Measurements from ENCODE around the gene PRKG1. TPM values are rescaled to one million over a fixed set of nuclear protein-coding genes. Genes with fewer than 3 reads are reported as not detected.

The PRKG1 gene
- total RNA-seq, 1 donor = 19.5 TPM

GRCh38 chr10:51960494-51960895 is 886.2 kb downstream of the PRKG1 start:
- Histone ChIP-seq H3K27ac (ENCODE audit: low read depth, low read length) (no peak overlapping the region), H3K36me3 (ENCODE audit: insufficient read depth, low read length) (no peaks in the 10 kb centered on the region), H3K79me2 (ENCODE audit: insufficient read depth, low read length) (no peaks in the 10 kb centered on the region), H2AFZ (ENCODE audit: low read length) (no peak overlapping the region), H3K9me3 (ENCODE audit: low read depth, low read length) (no peaks in the 10 kb centered on the region), H3K4me2 (ENCODE audit: insufficient read depth, low read length) (no peak overlapping the region), H4K20me1 (ENCODE audit: insufficient read depth, low read length) (no peaks in the 10 kb centered on the region), H3K27me3 (ENCODE audit: insufficient read depth, low read length) (peaks cover 2% of the 10 kb centered on the region), H3K4me3 (ENCODE audit: insufficient read depth, low read length) (no peak overlapping the region), H3K4me1 (ENCODE audit: insufficient read depth, low read length) (no peaks in the 10 kb centered on the region)
- TF ChIP-seq CTCF (IDR thresholded peaks at IDR 0.05; ENCODE audit: extremely low read depth, low read depth, low read length) = peak; percentile 61
- no peak for DNase-seq (ENCODE audit: insufficient read length, low spot score, missing footprints)

- no peak overlapping the region for H3K4me3 ChIP-seq (ENCODE audit: insufficient read depth, low read length)
- H3K27ac ChIP-seq (ENCODE audit: low read depth, low read length) = no peak overlapping the region
- TF ChIP-seq CTCF (IDR thresholded peaks at IDR 0.05; ENCODE audit: extremely low read depth, low read depth, low read length) = no peak
- H3K79me2 ChIP-seq (ENCODE audit: insufficient read depth, low read length) = no peaks in the 10 kb centered on the region
- H3K4me1 ChIP-seq (ENCODE audit: insufficient read depth, low read length) = no peaks in the 10 kb centered on the region
- H3K4me2 ChIP-seq (ENCODE audit: insufficient read depth, low read length) = no peak overlapping the region
- H4K20me1 ChIP-seq (ENCODE audit: insufficient read depth, low read length) = no peaks in the 10 kb centered on the region
- H3K36me3 ChIP-seq (ENCODE audit: insufficient read depth, low read length) = no peaks in the 10 kb centered on the region
- H3K9me3 ChIP-seq (ENCODE audit: low read depth, low read length) = no peaks in the 10 kb centered on the region
- DNase-seq (ENCODE audit: insufficient read length, low spot score, missing footprints) = peak; percentile 22
- peaks cover 2% of the 10 kb centered on the region for H3K27me3 ChIP-seq (ENCODE audit: insufficient read depth, low read length)
- H2AFZ ChIP-seq (ENCODE audit: low read length) = no peak overlapping the region
Measured at GRCh38 chr10:51961401-51961800, 887.1 kb downstream of the PRKG1 start.

GRCh38 chr10:51964630-51965029 is 890.3 kb downstream of the PRKG1 start:
- no peak for DNase-seq (ENCODE audit: insufficient read length, low spot score, missing footprints)
- TF ChIP-seq CTCF (IDR thresholded peaks at IDR 0.05; ENCODE audit: extremely low read depth, low read depth, low read length) = no peak
- Histone ChIP-seq H3K27ac (ENCODE audit: low read depth, low read length) (no peak overlapping the region), H3K27me3 (ENCODE audit: insufficient read depth, low read length) (no peaks in the 10 kb centered on the region), H3K79me2 (ENCODE audit: insufficient read depth, low read length) (no peaks in the 10 kb centered on the region), H3K4me2 (ENCODE audit: insufficient read depth, low read length) (no peak overlapping the region), H3K9me3 (ENCODE audit: low read depth, low read length) (no peaks in the 10 kb centered on the region), H3K4me3 (ENCODE audit: insufficient read depth, low read length) (no peak overlapping the region), H3K4me1 (ENCODE audit: insufficient read depth, low read length) (no peaks in the 10 kb centered on the region), H4K20me1 (ENCODE audit: insufficient read depth, low read length) (no peaks in the 10 kb centered on the region), H3K36me3 (ENCODE audit: insufficient read depth, low read length) (no peaks in the 10 kb centered on the region), H2AFZ (ENCODE audit: low read length) (no peak overlapping the region)

GRCh38 chr10:51965451-51965850 is 891.2 kb downstream of the PRKG1 start:
- Histone ChIP-seq H3K79me2 (ENCODE audit: insufficient read depth, low read length) (no peaks in the 10 kb centered on the region), H3K4me2 (ENCODE audit: insufficient read depth, low read length) (no peak overlapping the region), H3K27me3 (ENCODE audit: insufficient read depth, low read length) (no peaks in the 10 kb centered on the region), H3K4me1 (ENCODE audit: insufficient read depth, low read length) (no peaks in the 10 kb centered on the region), H3K4me3 (ENCODE audit: insufficient read depth, low read length) (no peak overlapping the region), H3K36me3 (ENCODE audit: insufficient read depth, low read length) (no peaks in the 10 kb centered on the region), H3K27ac (ENCODE audit: low read depth, low read length) (no peak overlapping the region), H4K20me1 (ENCODE audit: insufficient read depth, low read length) (no peaks in the 10 kb centered on the region), H2AFZ (ENCODE audit: low read length) (no peak overlapping the region), H3K9me3 (ENCODE audit: low read depth, low read length) (no peaks in the 10 kb centered on the region)
- no peak for DNase-seq (ENCODE audit: insufficient read length, low spot score, missing footprints)
- TF ChIP-seq CTCF (IDR thresholded peaks at IDR 0.05; ENCODE audit: extremely low read depth, low read depth, low read length) = no peak
